HL-60/S4 treated with phorbol 12-myristate 13-acetate at 8.2 ng/mL for 4 days and 3 days (cell line): ENCODE measurements around the gene UGT1A7.
"Not testable (repeated sequence)": the region's sequence is repeated elsewhere in the genome, so short reads cannot be mapped to it uniquely, and the experiment has no call there.

Experiments used
- in situ Hi-C: fragments of 300-500 bp; cut with MboI; formaldehyde crosslinking; loops from 2 replicates; pipeline ENCODE4 v1.15.0; 2022; ENCODE audit warnings: low sequenced_read_pairs

Gene UGT1A7

DNA sequence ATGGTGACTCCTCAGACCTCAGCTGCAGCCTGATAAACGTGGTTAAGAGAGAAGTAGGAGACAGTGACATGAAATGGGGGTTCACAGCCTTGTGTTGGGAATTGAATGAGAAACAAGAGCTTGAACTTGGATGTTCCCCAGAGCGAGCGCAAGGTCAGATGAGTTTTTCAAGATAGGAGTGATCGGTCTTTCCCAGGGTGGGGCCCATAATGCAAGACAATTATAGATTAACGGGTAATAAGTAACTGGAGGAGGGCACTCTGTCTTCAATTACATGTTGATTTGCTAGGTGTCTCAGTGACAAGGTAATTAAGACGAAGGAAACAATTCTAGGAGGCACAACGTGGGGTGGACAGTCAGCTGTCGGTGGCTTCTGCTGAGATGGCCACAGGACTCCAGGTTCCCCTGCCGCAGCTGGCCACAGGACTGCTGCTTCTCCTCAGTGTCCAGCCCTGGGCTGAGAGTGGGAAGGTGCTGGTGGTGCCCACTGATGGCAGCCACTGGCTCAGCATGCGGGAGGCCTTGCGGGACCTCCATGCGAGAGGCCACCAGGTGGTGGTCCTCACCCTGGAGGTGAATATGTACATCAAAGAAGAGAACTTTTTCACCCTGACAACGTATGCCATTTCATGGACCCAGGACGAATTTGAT, 31.0 kb downstream of the UGT1A7 start, which contains the start of gene UGT1A5:
Gene UGT1A5 (plus strand): TSS at position 297 of the 651 bp plus-strand sequence. CDS start 85 bp downstream, at position 382.
- in situ Hi-C loops: no loop called here

GRCh38 chr2:233713262-233713615, 31.5 kb downstream of the UGT1A7 start:
- in situ Hi-C loops: no loop called here

DNA sequence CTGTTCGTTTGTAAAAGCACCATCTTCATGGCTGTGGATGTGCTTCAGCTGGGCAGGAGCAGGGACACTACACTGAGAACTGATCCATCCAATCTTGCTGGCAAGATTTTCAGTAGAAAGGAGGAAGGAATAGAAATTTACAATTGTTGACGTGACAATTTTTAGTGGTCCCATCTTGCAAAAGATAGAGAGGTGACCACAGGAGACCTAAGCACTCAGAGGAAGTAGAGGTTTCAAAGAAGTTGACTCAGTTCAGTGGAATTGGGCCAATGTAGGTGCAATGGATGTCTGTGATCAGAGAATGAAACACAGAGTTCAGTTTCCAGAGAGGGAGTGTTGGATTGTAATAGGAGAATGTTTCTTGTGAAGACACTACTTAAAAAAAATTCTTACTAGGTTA, 32.4 kb downstream of the UGT1A7 start:
- in situ Hi-C loops: no loop called here

GRCh38 chr2:233718552-233718951, 36.9 kb downstream of the UGT1A7 start, which contains the start of gene UGT1A4:
Gene UGT1A4 (plus strand): TSS chr2:233718736. CDS start chr2:233718821, 85 bp downstream.
- in situ Hi-C loops: no loop called here

DNA sequence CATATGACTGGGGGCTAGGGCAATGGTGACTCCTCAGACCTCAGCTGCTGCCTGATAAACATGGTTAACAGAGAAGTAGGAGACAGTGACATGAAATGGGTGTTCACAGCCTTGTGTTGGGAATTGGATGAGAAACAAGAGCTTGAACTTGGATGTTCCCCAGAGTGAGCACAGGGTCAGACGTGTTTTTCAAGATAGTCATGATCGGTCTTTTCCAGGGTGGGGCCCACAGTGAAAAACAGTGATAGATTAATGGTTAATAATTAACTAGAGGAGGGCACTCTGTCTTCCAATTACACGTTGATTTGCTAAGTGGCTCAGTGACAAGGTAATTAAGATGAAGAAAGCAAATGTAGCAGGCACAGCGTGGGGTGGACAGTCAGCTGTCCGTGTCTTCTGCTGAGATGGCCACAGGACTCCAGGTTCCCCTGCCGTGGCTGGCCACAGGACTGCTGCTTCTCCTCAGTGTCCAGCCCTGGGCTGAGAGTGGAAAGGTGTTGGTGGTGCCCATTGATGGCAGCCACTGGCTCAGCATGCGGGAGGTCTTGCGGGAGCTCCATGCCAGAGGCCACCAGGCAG, 47.1 kb downstream of the UGT1A7 start, which contains the start of gene UGT1A3:
Gene UGT1A3 (plus strand): TSS at position 320 of the 579 bp plus-strand sequence. CDS start 85 bp downstream, at position 405.
- in situ Hi-C loops: no loop called here

GRCh38 chr2:233736868-233737653, 55.4 kb downstream of the UGT1A7 start:
- in situ Hi-C loops: not testable (repeated sequence)

DNA sequence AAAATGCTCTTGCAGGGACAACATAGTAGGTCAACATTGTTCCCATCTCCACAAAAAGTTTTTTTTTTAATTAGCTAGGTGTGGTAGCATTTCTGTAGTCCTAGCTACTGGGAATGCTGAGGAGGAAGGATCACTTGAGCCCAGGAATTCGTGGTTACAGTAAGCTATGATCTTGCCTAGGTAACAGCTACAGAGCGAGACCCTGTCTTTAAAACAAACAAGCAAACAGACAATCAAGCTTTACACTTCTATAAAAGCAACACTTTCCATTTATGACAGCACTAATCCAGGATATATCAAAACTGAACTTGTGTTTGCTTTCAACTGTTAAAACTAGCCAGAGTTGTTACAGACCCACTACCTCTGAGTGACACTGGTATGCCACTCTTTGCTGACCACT, 59.2 kb downstream of the UGT1A7 start:
- in situ Hi-C loops: no loop called here

DNA sequence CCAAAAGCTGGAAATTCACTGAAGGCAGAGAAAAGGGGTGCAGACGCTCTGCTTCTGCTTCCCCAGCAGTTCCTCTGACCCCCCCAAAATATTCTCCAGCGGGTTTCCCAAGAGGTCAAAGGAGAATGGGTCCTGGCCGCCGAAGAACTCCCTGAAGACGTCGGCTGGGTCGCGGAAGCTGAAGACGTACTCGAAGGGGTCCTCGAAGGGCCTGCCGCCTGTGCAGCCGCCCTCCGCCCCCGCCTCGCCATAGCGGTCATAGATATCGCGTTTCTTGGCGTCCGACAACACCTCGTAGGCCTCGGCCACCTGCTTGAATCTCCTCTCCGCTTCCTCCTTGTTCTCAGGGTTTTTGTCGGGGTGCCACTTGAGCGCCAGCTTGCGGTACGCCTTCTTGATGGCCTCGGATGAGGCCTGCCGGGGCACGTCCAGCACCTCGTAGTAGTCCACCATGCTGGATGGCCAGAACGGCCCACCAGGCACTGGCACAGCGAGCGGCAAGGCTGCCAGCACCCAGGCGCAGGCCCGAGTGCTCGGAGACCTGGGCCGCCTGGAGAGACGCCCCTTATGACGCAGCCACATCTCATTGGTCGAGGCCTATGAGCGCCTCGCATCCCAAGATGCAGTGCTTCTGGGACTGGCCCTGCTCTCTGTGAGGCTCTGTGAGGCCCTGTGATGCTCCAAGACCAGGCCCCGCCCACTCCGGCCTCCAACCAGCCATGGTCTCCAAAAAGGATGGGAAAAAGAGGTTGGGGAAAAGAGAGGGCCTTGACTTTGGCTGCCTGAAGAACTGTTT, 62.0 kb downstream of the UGT1A7 start:
- in situ Hi-C loops: no loop called here

GRCh38 chr2:233745073-233745755, 63.5 kb downstream of the UGT1A7 start:
- in situ Hi-C loops: no loop called here

DNA sequence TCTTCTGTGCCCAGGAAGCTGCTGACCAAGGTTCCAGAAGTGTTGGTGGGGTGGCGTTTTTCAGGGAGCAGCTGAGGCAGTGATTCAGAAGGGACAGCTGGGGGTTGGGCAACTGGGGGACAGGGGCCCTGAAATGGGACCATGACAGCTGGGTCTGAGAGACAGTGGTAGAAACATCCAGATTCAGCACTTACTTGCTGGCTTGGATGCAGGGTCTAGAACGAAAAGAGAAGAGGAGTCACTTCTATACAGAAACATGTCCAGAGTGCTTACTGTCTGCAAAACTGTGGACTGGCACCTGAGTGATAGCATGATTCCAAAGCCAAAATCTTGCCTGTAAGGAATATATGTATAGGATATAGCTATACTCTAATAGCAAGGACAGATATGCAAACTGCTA, 64.1 kb downstream of the UGT1A7 start:
- in situ Hi-C loops: not testable (repeated sequence)

- in situ Hi-C loops: no loop called here
Measured at GRCh38 chr2:233746475-233747282, 65.0 kb downstream of the UGT1A7 start.

GRCh38 chr2:233747283-233747544, 65.5 kb downstream of the UGT1A7 start:
- in situ Hi-C loops: no loop called here

- in situ Hi-C loops: not testable (repeated sequence)
Measured at GRCh38 chr2:233750689-233751088, 69.0 kb downstream of the UGT1A7 start.

DNA sequence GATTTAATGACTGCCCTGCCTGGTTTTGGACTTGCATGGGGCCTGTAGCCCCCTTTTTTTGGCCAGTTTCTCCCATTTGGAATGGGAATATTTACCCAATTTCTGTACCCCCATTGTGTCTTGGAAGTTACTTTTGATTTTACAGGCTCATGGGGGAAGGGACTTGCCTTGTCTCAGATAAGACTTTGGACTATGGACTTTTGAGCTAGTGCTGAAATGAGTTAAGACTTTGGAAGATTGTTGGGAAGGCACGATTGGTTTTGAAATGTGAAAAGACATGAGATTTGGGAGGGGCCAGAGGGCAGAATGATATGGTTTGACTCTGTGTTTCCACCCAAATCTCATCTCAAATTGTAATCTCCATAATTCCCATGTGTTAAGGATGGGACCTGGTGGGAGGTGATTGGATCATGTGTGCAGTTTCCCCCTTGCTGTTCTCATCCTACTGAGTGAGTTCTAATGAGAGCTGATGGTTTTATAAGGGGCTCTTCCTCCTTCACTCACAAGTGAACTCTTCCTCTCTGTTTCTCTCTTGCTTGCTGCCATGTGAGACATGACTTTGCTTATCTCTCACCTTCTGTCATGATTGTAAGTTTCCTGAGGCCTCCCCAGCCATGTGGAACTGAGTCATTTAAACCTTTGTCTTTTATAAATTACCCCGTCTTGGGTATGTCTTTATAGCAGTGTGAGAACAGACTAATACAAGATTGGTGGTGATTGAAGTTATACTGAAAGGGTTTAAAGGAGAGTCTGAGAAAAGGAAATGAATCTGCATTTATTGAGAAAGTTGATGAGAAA, 69.7 kb downstream of the UGT1A7 start:
- in situ Hi-C loops: not testable (repeated sequence)

GRCh38 chr2:233754872-233755611, 73.3 kb downstream of the UGT1A7 start:
- in situ Hi-C loops: no loop called here

DNA sequence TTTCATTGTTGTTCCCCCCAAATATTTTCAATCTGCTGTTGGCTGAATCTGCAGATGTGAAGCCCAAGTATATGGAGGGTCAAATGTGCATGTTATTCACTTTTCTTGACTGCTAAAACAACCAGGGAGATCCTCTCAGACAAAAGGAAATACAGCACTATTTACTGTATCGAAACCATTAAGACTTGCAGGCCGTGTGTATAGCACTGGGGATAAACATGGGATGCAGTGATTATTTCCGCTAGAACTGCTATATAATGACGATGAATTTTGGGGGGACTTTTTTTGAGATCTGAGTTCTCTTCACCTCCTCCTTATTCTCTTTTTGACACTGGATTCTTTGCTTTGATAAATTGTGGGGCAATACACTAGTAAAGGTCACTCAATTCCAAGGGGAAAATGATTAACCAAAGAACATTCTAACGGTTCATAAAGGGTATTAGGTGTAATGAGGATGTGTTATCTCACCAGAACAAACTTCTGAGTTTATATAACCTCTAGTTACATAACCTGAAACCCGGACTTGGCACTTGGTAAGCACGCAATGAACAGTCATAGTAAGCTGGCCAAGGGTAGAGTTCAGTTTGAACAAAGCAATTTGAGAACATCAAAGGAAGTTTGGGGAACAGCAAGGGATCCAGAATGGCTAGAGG, 74.9 kb downstream of the UGT1A7 start:
- in situ Hi-C loops: no loop called here

GRCh38 chr2:233758141-233758540, 76.4 kb downstream of the UGT1A7 start:
- in situ Hi-C loops: no loop called here

- in situ Hi-C loops: no loop called here
Measured at GRCh38 chr2:233758849-233759248, 77.1 kb downstream of the UGT1A7 start.
